Measurements from ENCODE around the gene IL4R. TPM values are rescaled to one million over a fixed set of nuclear protein-coding genes. Genes with fewer than 3 reads are reported as not detected.

IL4R gene
- total RNA-seq, 1 experiment from 2014 or later = 28.6 TPM

- Histone ChIP-seq H3K4ac (ENCODE audit: low read depth, low read length) (no peak overlapping the region), H2BK120ac (ENCODE audit: low read depth, low read length, poor library complexity, severe bottlenecking) (no peak overlapping the region)
These were observed 13.2 kb downstream of the IL4R start for GRCh38 chr16:27326738-27327585.

More at GRCh38 chr16:27326738-27327585, 13.2 kb downstream of the IL4R start:
- peak overlapping the region in 1 of 2 experiments; percentile 45; a peak in 2 of 5 replicates for H3K4me3 Mint-ChIP-seq
- no CpG with 5 or more reads among the region's 19 CpGs for WGBS (ENCODE audit: extremely low coverage, insufficient read length, low lambda C conversion rate)
- no peak overlapping the region for H4K8ac ChIP-seq (replicated peaks; ENCODE audit: insufficient read length, low read depth, low read length)
- peak overlapping the region; percentile 59 for H2BK12ac ChIP-seq (ENCODE audit: insufficient read length, low read depth, low read length)
- peak overlapping the region; percentile 55 for H4K5ac ChIP-seq (ENCODE audit: insufficient read length, low read depth, low read length)
- no peaks in the 10 kb centered on the region for H3K9me3 ChIP-seq (ENCODE audit: control insufficient read depth, low read depth, low read length)
- no peak overlapping the region for H2BK20ac ChIP-seq (ENCODE audit: low read depth, low read length, poor library complexity, severe bottlenecking)
- no peaks in the 10 kb centered on the region for H4K20me1 ChIP-seq (ENCODE audit: control insufficient read depth, insufficient read depth, insufficient read length)
- H3K23ac ChIP-seq (ENCODE audit: insufficient read length, low read depth, low read length) = no peak overlapping the region
- H3K27me3 ChIP-seq (ENCODE audit: insufficient read depth, low read length) = no peaks in the 10 kb centered on the region
- TF ChIP-seq, protein P1, sequence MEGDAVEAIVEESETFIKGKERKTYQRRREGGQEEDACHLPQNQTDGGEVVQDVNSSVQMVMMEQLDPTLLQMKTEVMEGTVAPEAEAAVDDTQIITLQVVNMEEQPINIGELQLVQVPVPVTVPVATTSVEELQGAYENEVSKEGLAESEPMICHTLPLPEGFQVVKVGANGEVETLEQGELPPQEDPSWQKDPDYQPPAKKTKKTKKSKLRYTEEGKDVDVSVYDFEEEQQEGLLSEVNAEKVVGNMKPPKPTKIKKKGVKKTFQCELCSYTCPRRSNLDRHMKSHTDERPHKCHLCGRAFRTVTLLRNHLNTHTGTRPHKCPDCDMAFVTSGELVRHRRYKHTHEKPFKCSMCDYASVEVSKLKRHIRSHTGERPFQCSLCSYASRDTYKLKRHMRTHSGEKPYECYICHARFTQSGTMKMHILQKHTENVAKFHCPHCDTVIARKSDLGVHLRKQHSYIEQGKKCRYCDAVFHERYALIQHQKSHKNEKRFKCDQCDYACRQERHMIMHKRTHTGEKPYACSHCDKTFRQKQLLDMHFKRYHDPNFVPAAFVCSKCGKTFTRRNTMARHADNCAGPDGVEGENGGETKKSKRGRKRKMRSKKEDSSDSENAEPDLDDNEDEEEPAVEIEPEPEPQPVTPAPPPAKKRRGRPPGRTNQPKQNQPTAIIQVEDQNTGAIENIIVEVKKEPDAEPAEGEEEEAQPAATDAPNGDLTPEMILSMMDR (conservative IDR thresholded peaks at IDR 0.05) = 0 out of 3 replicates have a peak, but pooled peaks have one; percentile 17
- peaks cover 46 to 57% of the 10 kb centered on the region in 2 experiments for H3K4me1 Mint-ChIP-seq
- no peak overlapping the region for H2AK5ac ChIP-seq (ENCODE audit: insufficient read length, low read length)
- H3K27ac Mint-ChIP-seq = peak overlapping the region; percentile 62 to 93 (median 81); a peak in 5 of 7 replicates
- H4K91ac ChIP-seq (ENCODE audit: insufficient read length, low read depth, low read length) = peak overlapping the region; percentile 31
- H2BK15ac ChIP-seq (ENCODE audit: low read depth, low read length) = peak overlapping the region; percentile 82; the same call in 1 of the 2 replicates
- no peak overlapping the region for H2AFZ ChIP-seq (ENCODE audit: low read length)
- H3K79me1 ChIP-seq (ENCODE audit: insufficient read depth, low read depth, low read length, poor library complexity, severe bottlenecking) = no peaks in the 10 kb centered on the region
- H3K23me2 ChIP-seq (ENCODE audit: insufficient read length, low read depth, low read length, poor library complexity, severe bottlenecking) = no peaks in the 10 kb centered on the region
- peak overlapping the region; percentile 14 for H3K4me2 ChIP-seq (ENCODE audit: insufficient read depth, insufficient read length, low read length)
- H3K36me3 Mint-ChIP-seq (ENCODE audit: insufficient read depth in 1 of 3, low read depth in 3 of 3) = peaks cover 5 to 8% (median 7%) of the 10 kb centered on the region in 3 experiments; a peak in 5 of 7 replicates
- H3T11ph ChIP-seq (ENCODE audit: low read length) = no peak overlapping the region
- H3K27ac ChIP-seq (ENCODE audit: insufficient read length, low read depth, low read length) = peak overlapping the region; percentile 65
- H2BK5ac ChIP-seq (ENCODE audit: insufficient read length, low read length) = peak overlapping the region; percentile 85
- H3K14ac ChIP-seq (ENCODE audit: insufficient read depth, low read length) = no peak overlapping the region; the same call in 1 of the 2 replicates
- no peaks in the 10 kb centered on the region for H3K9me3 Mint-ChIP-seq
- H3K18ac ChIP-seq (ENCODE audit: insufficient read length, low read depth, low read length) = peak overlapping the region; percentile 65
- peaks cover 3% of the 10 kb centered on the region; the same call in 1 of the 2 replicates for H3K79me2 ChIP-seq (ENCODE audit: insufficient read depth, low read length)
- H3K9ac ChIP-seq (ENCODE audit: extremely low read depth, insufficient read length, low read length) = no peak overlapping the region
- H3K4me1 ChIP-seq (ENCODE audit: insufficient read depth, low read length) = peaks cover 9% of the 10 kb centered on the region; the same call in 1 of the 2 replicates
- H3K56ac ChIP-seq (ENCODE audit: insufficient read length, low read depth, low read length) = no peak overlapping the region
- peak; percentile 96 for DNase-seq
- no peaks in the 10 kb centered on the region for H3K27me3 Mint-ChIP-seq (ENCODE audit: low read depth)
